GM19468 (cell line): ENCODE data around the gene CTNND1.

ENCODE experiments used
- ATAC-seq: cut with Tn5 transposase; IDR thresholded peaks from one replicate; pipeline ENCODE4 v1.9.1; 2021; ENCODE audit warnings: mild to moderate bottlenecking, moderate library complexity, moderate number of reproducible peaks; ENCODE audit not compliant: unreplicated experiment; ENCODE audit errors: extremely low read depth

CTNND1 gene

GRCh38 chr11:57762235-57762861, 746 bp downstream of the CTNND1 start:
- no peak for ATAC-seq

- no peak for ATAC-seq
Observed at GRCh38 chr11:57763568-57763967, 2.0 kb downstream of the CTNND1 start.

- ATAC-seq, result no peak
Observed at GRCh38 chr11:57764021-57764420, 2.4 kb downstream of the CTNND1 start.

GRCh38 chr11:57764566-57764965, 3.0 kb downstream of the CTNND1 start:
- ATAC-seq, result no peak

GRCh38 chr11:57764972-57765371, 3.4 kb downstream of the CTNND1 start:
- no peak for ATAC-seq

GRCh38 chr11:57770793-57771192, 9.2 kb downstream of the CTNND1 start:
- no peak for ATAC-seq

GRCh38 chr11:57771365-57771764, 9.8 kb downstream of the CTNND1 start:
- ATAC-seq, result no peak

GRCh38 chr11:57772562-57772961, 11.0 kb downstream of the CTNND1 start:
- ATAC-seq, result no peak

GRCh38 chr11:57773026-57773598, 11.5 kb downstream of the CTNND1 start:
- no peak for ATAC-seq

GRCh38 chr11:57775491-57775890, 13.9 kb downstream of the CTNND1 start:
- no peak for ATAC-seq

GRCh38 chr11:57776031-57776521, 14.5 kb downstream of the CTNND1 start:
- ATAC-seq, result no peak

- no peak for ATAC-seq
Observed at GRCh38 chr11:57776577-57777210, 15.1 kb downstream of the CTNND1 start.

- ATAC-seq, result no peak
Observed at GRCh38 chr11:57777969-57778317, 16.3 kb downstream of the CTNND1 start.

GRCh38 chr11:57778318-57779037, 16.9 kb downstream of the CTNND1 start:
- no peak for ATAC-seq

GRCh38 chr11:57779276-57779675, 17.7 kb downstream of the CTNND1 start:
- ATAC-seq, result no peak

GRCh38 chr11:57781529-57781943, 19.9 kb downstream of the CTNND1 start:
- ATAC-seq, result no peak

GRCh38 chr11:57785072-57785471, 23.5 kb downstream of the CTNND1 start:
- ATAC-seq, result no peak

GRCh38 chr11:57786436-57786835, 24.8 kb downstream of the CTNND1 start:
- ATAC-seq, result no peak

- ATAC-seq, result no peak
Observed at GRCh38 chr11:57787006-57787604, 25.5 kb downstream of the CTNND1 start.

- no peak for ATAC-seq
Observed at GRCh38 chr11:57787920-57788702, 26.5 kb downstream of the CTNND1 start.
